NCI-H748 (cell line): ENCODE measurements around the gene KHK.
"Not testable (repeated sequence)": the region's sequence is repeated elsewhere in the genome, so short reads cannot be mapped to it uniquely, and the experiment has no call there.

ENCODE experiments used
- DNase-seq: peaks from one replicate; lab custom pipeline; 2025; ENCODE audit not compliant: unreplicated experiment; lab: John Stamatoyannopoulos, UW

The KHK gene

DNA sequence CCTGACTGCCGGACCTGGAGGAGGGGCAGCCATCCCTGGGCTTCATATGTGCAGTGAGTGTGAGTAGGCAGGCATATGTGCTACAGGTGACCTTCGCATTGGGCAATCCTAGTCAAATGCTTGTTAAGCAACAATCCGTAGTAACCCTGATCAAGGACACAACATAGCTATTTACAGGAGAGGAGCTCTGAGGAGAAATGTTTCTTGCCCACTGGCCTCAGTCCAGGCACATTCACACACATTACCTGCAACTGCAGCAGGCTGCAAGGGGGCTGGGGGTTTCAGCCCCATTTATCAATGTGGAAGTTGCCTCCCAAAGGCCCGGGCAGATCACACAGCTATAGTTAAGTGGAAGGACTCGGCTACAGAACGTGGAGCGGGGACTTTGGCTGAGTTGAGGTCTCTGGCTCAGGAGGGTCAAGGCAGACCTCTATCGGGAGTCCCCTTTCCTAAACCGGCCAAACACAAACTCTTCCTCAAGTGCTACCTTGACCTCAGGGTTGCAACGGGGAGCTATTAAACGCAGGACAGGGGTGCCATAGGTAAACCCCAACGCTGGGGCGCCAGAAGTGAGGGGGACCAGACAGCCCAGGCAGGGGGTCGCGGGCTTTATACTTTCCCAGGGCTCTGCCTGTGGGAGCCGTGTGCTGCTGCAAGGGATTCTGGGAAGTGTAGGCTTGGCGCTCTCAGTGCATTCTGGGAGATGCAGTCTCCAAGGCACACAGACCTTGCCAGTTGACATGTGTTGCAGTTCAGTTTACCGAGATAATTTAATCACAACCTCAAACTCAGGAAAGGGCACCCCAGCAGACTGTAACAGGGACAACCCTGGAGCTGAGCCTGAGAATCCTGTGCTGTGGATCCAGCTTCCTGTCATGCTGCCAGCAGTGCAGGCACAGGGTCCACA, 9.4 kb downstream of the KHK start:
- DNase-seq = peak; percentile 52

GRCh38 chr2:27096748-27097297, 10.3 kb downstream of the KHK start:
- DNase-seq = no peak

DNA sequence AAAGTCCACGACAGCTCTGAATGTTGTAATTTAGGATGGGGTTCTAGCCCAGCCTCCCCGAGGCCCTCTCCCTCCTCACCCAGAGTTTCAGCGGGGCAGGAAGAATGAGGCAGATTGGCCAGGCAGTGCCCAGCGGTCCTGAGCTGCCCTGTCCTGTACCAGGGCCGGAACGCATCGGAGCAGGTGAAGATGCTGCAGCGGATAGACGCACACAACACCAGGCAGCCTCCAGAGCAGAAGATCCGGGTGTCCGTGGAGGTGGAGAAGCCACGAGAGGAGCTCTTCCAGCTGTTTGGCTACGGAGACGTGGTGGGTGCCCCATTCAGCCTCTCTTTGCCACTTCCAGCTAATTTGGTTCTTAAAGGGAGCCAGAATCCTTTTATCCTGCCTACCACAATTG, 10.8 kb downstream of the KHK start:
- DNase-seq = no peak

DNA sequence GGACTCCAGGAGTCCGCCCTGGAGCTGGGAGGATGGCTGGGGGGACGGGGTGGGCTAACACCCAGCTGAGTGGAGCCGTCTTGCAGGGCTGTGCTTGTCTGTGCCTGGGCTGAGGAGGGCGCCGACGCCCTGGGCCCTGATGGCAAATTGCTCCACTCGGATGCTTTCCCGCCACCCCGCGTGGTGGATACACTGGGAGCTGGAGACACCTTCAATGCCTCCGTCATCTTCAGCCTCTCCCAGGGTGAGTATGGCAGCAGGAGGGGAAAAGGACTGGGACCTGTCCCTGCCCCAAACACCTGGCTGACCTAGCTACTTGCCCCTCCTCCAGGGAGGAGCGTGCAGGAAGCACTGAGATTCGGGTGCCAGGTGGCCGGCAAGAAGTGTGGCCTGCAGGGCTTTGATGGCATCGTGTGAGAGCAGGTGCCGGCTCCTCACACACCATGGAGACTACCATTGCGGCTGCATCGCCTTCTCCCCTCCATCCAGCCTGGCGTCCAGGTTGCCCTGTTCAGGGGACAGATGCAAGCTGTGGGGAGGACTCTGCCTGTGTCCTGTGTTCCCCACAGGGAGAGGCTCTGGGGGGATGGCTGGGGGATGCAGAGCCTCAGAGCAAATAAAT, 12.9 kb downstream of the KHK start:
- DNase-seq = no peak

- no peak for DNase-seq
Measured at GRCh38 chr2:27100036-27100435, 13.5 kb downstream of the KHK start.

GRCh38 chr2:27102329-27102728, 15.8 kb downstream of the KHK start:
- no peak for DNase-seq

DNA sequence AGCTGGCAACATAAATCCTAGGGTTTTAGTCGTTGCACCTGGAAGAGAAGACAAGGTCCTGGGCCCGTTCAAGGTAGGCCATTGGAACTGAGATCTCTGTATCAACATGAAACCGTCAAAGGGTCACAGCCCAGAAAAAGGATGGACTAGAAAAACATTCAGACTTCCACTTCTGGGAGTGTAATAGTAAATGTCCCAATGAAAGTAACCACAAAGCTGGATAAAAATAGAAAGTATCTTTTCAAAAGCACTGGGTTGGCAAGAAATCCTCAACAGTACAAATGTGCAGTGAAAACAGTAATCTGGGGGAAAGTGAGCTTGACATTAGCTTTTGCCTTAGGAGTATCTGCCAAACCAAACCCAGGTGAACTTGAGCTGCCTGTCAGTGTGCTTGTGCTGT, 19.4 kb downstream of the KHK start:
- no peak for DNase-seq

DNA sequence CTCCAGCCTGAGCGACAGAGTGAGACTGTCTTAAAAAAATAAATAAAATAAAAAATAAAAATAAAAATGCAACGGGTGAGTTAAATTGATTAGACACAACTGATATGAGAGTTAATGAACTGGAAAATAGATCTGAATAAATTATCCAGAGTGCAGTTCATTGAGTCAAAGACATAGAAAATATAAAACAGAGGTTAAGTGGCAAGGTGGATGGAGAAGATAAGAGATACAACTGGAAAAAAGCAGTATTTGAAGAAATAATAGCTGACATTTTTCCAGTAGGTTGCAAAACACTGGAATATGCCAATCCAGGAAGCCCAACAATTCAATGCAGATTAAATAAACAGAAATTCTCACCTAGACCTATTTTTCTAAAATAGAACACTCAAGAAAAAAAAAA, 21.6 kb downstream of the KHK start:
- no peak for DNase-seq

DNA sequence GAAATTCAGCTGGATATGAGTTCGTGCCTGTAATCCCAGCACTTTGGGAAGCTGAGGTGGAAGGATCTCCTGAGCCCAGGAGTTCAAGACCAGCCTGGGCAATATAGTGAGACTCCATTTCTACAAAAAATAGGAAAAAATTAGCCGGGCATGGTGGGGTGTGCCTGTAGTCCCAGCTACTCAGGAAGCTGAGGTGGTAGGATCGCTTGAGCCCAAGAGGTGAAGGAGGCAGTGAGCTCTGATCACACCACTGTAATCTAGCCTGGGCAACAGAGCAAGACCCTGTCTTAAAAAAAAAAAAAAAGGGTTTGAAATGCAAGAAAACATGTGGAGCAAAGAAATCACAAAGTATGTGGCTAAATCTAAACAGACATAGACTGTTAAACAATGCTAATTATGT, 22.5 kb downstream of the KHK start:
- DNase-seq = no peak

GRCh38 chr2:27110603-27111352, 24.2 kb downstream of the KHK start:
- not testable (repeated sequence) for DNase-seq

DNA sequence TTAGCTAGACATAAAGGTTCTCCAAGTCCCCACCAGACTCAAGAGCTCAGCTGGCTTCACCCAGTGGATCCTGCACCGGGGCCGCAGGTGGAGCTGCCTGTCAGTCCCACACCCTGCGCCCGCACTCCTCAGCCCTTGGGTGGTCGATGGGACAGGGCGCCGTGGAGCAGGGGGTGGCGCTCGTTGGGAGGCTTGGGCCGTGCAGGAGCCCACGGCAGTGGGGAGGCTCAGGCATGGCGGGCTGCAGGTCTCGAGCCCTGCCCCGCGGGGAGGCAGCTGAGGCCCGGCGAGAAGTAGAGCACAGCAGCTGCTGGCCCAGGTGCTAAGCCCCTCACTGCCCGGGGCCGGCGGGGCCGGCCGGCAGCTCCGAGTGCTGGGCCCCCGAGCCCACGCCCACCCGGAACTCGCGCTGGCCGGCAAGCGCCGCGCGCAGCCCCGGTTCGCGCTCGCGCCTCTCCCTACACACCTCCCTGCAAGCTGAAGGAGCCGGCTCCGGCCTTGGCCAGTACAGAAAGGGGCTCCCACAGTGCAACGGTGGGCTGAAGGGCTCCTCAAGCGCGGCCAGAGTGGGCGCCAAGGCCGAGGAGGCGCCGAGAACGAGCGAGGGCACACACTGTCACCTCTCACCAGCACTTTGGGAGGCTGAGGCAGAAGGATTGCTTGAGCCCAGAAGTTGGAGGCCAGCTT, 25.0 kb downstream of the KHK start:
- DNase-seq = not testable (repeated sequence)

GRCh38 chr2:27115519-27115918, 28.9 kb downstream of the KHK start:
- DNase-seq = no peak

DNA sequence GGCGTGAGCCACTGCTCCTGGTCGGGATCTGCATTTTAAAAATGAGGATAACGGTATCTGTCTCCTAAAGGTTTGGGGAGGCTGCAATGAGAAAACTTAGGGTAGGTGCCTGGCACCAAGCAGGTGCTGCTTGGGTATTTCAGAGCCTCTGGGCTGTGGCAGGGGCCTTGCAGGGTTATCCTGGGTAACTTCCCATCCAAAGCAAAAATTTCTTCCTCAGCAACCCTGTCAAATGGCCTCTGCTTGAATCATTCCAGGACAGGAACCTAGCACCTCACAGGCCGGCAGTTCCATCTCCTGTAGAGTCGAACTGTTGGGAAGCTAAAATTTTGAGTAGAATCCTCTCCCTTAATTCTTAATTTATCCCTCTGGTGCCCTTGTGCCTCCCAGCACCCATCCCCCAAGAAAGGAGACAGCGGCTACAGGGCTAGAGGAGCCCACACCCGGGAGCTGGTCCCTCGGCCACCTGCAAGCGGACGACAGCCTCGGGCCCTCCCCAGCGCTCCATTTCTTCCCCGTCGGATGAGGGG, 31.5 kb downstream of the KHK start:
- DNase-seq = peak; percentile 41

GRCh38 chr2:27118525-27119329, 32.2 kb downstream of the KHK start, which contains the start of gene CGREF1:
TSS of gene CGREF1 (minus strand) at chr2:27119128. CDS start at chr2:27104366, 14,762 bp downstream.
- peak; percentile 52 for DNase-seq

GRCh38 chr2:27119330-27119670, 32.7 kb downstream of the KHK start:
- peak; percentile 40 for DNase-seq

GRCh38 chr2:27121906-27122305, 35.3 kb downstream of the KHK start:
- DNase-seq = no peak

- DNase-seq = no peak
Measured at GRCh38 chr2:27122791-27123190, 36.2 kb downstream of the KHK start.

DNA sequence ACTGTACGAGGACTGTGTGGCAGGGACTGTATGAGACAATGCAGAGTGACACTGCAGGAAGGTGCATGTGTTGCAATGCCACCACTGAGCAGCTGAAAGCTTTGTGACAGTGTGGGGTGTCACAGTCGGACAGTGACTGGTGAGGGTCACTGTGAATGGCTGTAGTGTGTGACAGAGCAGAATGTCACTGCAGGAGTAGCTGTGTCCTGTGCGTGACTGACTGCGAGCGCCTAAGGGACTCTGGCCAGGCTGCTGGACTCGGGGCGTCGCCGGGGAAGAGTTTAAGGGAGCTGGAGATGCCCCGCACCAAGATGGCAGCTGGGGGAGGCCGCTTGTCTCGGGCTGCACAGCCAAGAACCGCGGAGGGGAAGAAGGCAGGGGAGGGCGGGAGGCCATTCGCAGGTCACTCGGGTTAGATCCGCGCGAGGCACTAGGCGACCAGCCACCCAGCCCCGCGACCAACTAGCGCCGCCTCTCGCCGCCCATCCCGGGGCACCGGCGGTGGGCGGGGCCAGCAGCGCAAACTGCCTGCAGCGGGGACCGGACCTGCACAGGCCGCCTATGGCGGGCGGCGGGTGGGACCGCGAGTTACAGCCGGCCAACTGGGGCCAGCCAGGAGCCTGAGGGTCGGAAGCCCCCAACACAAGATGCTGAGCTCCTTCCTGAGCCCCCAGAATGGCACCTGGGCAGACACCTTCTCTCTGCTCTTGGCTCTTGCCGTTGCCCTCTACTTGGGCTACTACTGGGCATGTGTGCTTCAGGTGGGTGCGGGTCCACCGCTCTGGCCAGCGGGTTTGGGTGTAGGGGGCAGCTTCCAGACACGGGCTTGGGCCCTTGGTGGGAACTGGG, 37.0 kb downstream of the KHK start, which contains the start of gene ABHD1:
Gene ABHD1, plus strand, starts transcription at position 514 of the 849 bp plus-strand sequence. Its CDS starts 134 bp downstream, at position 648.
- peak; percentile 55 for DNase-seq

GRCh38 chr2:27125104-27125503, 38.5 kb downstream of the KHK start:
- DNase-seq = no peak
